ENCODE measurements around the gene PCP4. TPM values are rescaled to one million over a fixed set of nuclear protein-coding genes. Genes with fewer than 3 reads are reported as not detected.

Gene PCP4
- total RNA-seq, 2 experiments from 2014 or later: not detected

DNA sequence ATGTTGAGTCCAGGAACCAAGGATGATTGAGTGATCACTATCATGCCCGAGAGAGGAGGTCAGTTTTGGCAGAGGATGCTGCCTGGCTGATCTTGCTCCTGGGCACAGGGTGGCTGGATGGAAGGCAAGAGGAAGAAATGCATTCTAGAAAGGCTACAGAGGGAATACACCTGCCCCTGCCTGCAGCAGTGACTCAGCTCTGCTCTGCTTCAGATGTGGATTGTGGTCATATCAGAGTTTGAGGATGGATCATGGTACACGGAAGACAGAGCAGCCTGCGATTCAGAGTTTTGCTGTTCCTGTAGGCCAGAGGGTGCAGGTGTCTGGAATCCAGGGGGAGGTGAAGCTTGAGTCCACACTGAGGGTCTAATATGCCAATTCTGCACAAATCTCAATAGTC, 37.2 kb downstream of the PCP4 start:
- no peak overlapping the region for H3K27ac Mint-ChIP-seq
- H3K36me3 Mint-ChIP-seq (ENCODE audit: low read depth): no peaks in the 10 kb centered on the region
- H3K4me3 Mint-ChIP-seq: no peak overlapping the region
- ATAC-seq: no peak
- no peaks in the 10 kb centered on the region for H3K27me3 Mint-ChIP-seq (ENCODE audit: low read depth)
- no peaks in the 10 kb centered on the region for H3K9me3 Mint-ChIP-seq (ENCODE audit: insufficient read depth)
- ChIA-PET CTCF (no interaction called here), POLR2A (no interaction called here)
- no peak for DNase-seq
- no peaks in the 10 kb centered on the region for H3K4me1 Mint-ChIP-seq (ENCODE audit: low read depth)

GRCh38 chr21:39908265-39908923, 41.2 kb downstream of the PCP4 start:
- CTCF ChIA-PET: no interaction called here
- no peaks in the 10 kb centered on the region for H3K4me1 Mint-ChIP-seq (ENCODE audit: low read depth)
- H3K4me3 Mint-ChIP-seq: no peak overlapping the region
- no peak for DNase-seq
- H3K36me3 Mint-ChIP-seq (ENCODE audit: low read depth): no peaks in the 10 kb centered on the region
- no peak for ATAC-seq
- H3K27ac Mint-ChIP-seq: no peak overlapping the region
- H3K27me3 Mint-ChIP-seq (ENCODE audit: low read depth): no peaks in the 10 kb centered on the region
- no peaks in the 10 kb centered on the region for H3K9me3 Mint-ChIP-seq (ENCODE audit: insufficient read depth)
- POLR2A ChIA-PET: no interaction called here

DNA sequence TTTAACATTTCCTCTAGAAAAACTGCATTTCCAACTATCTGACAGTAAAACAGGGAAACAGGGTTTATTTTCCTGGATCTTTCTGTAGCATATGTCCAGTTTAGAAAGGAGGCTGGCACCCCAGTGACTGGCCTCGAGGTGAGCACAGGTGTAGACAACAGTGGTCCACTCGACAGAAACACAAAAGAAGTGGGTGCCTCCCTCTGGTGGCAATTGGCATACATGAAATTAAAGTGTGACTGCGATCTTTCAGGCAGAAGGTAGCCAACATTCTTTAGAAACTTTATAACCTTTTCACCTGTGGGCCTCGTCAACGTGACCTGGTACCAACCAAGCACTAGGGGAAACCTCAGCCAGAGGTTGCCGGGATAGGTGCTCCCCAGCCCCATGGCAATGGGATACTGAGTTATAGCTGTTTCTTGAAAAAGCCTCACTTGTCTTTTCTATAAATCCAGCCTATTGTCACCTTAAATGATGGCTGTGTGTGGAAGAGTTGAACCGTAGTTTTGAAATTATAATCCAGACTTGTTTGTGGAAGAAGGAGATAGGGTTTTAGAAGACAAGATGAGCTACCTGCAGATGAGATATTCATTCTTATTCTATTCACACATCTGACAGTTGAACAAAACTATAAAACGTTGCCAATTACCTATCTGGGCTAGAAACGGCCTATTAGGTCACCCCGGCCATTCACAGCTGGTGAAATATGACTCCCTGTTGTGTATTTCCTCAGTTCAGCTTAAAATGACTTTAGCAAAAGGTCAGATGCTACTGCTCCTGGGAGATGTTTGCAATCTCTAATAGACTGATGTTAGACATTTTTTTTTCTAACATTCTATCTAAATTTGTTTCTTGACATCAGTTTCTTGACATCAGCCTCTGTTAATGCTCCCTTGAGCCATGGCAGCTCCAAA, 44.3 kb downstream of the PCP4 start:
- ChIA-PET POLR2A (no interaction called here), CTCF (interaction anchor here (1.0 kb wide), 1 partner anchor 9 kb away, joined by 3 read pairs; no protein-coding TSS in a partner anchor)
- Mint-ChIP-seq H3K4me3 (no peak overlapping the region), H3K9me3 (ENCODE audit: insufficient read depth) (no peaks in the 10 kb centered on the region), H3K4me1 (ENCODE audit: low read depth) (no peaks in the 10 kb centered on the region), H3K27ac (no peak overlapping the region), H3K27me3 (ENCODE audit: low read depth) (no peaks in the 10 kb centered on the region), H3K36me3 (ENCODE audit: low read depth) (no peaks in the 10 kb centered on the region)
- ATAC-seq (no peak), DNase-seq (no peak)

DNA sequence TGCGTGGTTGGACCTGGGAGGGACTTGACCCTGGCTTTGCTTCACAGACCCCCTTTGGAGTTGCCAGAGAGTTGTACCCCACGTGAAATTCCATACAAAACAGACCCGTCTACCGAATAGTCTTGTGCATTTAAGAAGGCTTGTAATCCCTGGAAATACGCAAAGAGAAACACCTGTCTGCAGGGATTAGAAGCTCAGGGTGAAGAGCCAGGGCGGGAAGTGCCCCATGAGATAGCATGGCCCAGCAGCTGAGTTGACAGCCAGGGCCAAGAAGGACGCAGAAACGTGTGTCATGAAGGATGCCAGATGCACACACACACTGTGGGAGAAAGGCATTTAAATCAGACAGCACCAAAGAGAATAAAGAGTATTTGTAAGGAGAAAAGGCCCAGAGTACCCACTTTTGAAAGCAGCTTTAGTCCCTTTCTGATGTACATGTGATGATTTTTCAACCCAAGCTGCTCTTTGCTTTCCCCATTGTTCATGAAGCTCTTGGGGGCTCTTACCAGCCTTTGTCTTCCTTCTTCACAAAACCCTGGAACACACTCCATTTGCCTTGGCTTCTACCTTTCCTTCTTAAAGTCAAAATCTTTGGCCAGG, 46.6 kb downstream of the PCP4 start:
- no peak for DNase-seq
- Mint-ChIP-seq H3K27me3 (ENCODE audit: low read depth) (no peaks in the 10 kb centered on the region), H3K4me1 (ENCODE audit: low read depth) (no peaks in the 10 kb centered on the region), H3K36me3 (ENCODE audit: low read depth) (no peaks in the 10 kb centered on the region), H3K9me3 (ENCODE audit: insufficient read depth) (no peaks in the 10 kb centered on the region), H3K4me3 (no peak overlapping the region), H3K27ac (no peak overlapping the region)
- POLR2A ChIA-PET: no interaction called here
- ATAC-seq: no peak
- CTCF ChIA-PET: no interaction called here

GRCh38 chr21:39915881-39916280, 48.6 kb downstream of the PCP4 start:
- no peaks in the 10 kb centered on the region for H3K36me3 Mint-ChIP-seq (ENCODE audit: low read depth)
- no peaks in the 10 kb centered on the region for H3K27me3 Mint-ChIP-seq (ENCODE audit: low read depth)
- H3K4me1 Mint-ChIP-seq (ENCODE audit: low read depth): no peaks in the 10 kb centered on the region
- H3K4me3 Mint-ChIP-seq: no peak overlapping the region
- no peak overlapping the region for H3K27ac Mint-ChIP-seq
- ChIA-PET CTCF (no interaction called here), POLR2A (interaction anchor here (0.7 kb wide), 1 partner anchor 14 kb away, joined by 4 read pairs; no protein-coding TSS in a partner anchor)
- H3K9me3 Mint-ChIP-seq (ENCODE audit: insufficient read depth): no peaks in the 10 kb centered on the region
- DNase-seq (no peak), ATAC-seq (no peak)

DNA sequence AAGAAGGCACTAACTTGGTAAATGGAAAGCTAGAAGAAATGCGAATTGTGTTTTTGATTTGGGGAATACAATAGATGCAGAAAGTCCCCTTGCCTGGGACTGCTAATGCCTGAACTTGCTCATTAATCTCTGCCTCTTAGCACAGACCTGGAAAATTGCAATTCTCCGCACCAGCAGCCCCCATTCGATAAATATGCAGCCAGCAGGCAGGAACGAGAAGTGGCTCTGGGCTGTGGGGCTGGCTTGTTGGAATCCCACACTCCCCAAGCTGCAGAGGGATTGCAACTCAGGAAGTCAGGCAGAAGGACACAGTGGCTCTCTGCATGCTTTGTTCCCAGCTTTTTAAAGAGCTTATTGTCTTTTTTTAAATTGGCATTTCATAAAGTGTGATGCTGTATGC, 51.3 kb downstream of the PCP4 start:
- Mint-ChIP-seq H3K27ac (no peak overlapping the region), H3K4me3 (no peak overlapping the region), H3K9me3 (ENCODE audit: insufficient read depth) (no peaks in the 10 kb centered on the region), H3K4me1 (ENCODE audit: low read depth) (no peaks in the 10 kb centered on the region), H3K36me3 (ENCODE audit: low read depth) (no peaks in the 10 kb centered on the region), H3K27me3 (ENCODE audit: low read depth) (no peaks in the 10 kb centered on the region)
- DNase-seq (no peak), ATAC-seq (no peak)
- POLR2A ChIA-PET: no interaction called here
- CTCF ChIA-PET: no interaction called here

DNA sequence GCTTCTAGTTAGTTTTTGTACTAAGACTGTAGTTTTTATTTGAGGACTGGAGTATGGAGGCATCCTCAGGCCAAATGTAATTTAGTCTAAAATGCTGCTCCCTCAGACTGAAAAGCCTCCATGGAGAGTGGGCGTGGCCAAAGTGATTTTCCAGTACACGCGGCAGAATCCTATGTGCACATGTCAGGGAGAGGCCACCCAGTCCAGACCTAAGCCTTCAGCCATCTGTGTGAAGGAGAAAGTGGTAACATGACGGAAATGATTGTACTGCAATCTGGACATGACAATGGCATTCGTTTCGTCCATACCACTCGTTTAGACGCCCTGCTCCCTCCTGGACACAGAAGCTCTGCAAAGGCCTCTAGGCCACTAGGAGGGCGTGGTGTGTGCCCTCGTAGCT, 56.2 kb downstream of the PCP4 start:
- H3K4me1 Mint-ChIP-seq (ENCODE audit: low read depth): no peaks in the 10 kb centered on the region

GRCh38 chr21:39924577-39925308, 57.5 kb downstream of the PCP4 start:
- ATAC-seq (no peak), DNase-seq (no peak)
- no peaks in the 10 kb centered on the region for H3K4me1 Mint-ChIP-seq (ENCODE audit: low read depth)
- no peaks in the 10 kb centered on the region for H3K9me3 Mint-ChIP-seq (ENCODE audit: insufficient read depth)
- ChIA-PET POLR2A (no interaction called here), CTCF (no interaction called here)
- H3K36me3 Mint-ChIP-seq (ENCODE audit: low read depth): no peaks in the 10 kb centered on the region
- no peak overlapping the region for H3K27ac Mint-ChIP-seq
- no peaks in the 10 kb centered on the region for H3K27me3 Mint-ChIP-seq (ENCODE audit: low read depth)
- H3K4me3 Mint-ChIP-seq: no peak overlapping the region

More for the DNA sequence above, 56.2 kb downstream of the PCP4 start:
- Mint-ChIP-seq H3K27ac (no peak overlapping the region), H3K9me3 (ENCODE audit: insufficient read depth) (no peaks in the 10 kb centered on the region), H3K36me3 (ENCODE audit: low read depth) (no peaks in the 10 kb centered on the region), H3K27me3 (ENCODE audit: low read depth) (no peaks in the 10 kb centered on the region), H3K4me3 (no peak overlapping the region)
- CTCF ChIA-PET: no interaction called here
- DNase-seq (no peak), ATAC-seq (no peak)
- POLR2A ChIA-PET: no interaction called here

DNA sequence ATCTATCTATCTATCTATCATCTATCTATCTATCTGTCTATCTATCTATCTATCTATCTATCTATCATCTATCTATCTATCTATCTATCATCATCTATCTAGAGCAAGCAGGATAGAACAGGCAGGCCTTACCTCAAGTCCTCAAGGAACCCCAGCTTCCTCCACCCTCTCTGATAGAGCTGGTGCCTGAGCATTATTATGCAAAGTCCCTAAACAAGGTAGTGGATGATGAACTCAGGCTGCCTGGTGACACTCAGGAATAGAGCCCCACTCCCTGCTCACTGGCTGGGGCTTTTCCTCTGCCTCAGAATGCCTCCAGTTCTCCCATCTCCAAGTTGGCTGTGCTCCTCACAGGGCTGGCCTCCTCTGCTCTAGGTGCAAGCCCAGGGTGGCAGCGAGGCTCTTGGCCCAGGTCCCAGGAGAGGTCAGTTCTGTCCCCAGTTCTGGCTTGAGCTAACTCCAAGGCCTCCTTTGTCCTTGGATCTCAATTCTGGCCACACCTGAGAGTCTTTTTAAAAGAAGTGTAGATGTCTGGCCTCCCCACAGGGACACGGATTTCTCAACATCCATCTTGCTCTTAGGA, 60.2 kb downstream of the PCP4 start:
- Mint-ChIP-seq H3K27me3 (ENCODE audit: low read depth) (no peaks in the 10 kb centered on the region), H3K4me1 (ENCODE audit: low read depth) (no peaks in the 10 kb centered on the region), H3K4me3 (no peak overlapping the region), H3K9me3 (ENCODE audit: insufficient read depth) (no peaks in the 10 kb centered on the region), H3K27ac (no peak overlapping the region), H3K36me3 (ENCODE audit: low read depth) (no peaks in the 10 kb centered on the region)
- POLR2A ChIA-PET: no interaction called here
- no peak for ATAC-seq
- DNase-seq: no peak
- CTCF ChIA-PET: no interaction called here

DNA sequence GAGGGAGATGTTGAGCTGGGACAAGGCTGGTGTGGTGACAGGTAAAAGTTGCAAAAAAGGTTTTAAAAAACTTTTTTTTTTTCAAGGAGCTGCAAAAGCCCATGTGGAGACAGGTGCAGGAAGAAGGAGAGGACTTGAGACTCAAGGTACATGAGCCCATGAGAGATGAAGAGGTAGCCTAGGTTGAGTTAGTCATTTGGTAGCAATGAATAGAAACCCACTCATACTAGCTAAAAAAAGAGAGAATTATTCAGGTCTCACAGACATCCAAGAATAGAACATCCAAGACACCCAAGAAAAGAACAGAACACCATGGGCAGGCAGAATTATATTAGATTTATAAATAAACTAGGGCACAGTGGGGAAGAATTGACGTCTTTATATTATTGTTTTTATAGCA, 65.1 kb downstream of the PCP4 start:
- H3K4me1 Mint-ChIP-seq (ENCODE audit: low read depth): no peaks in the 10 kb centered on the region
- H3K4me3 Mint-ChIP-seq: no peak overlapping the region
- CTCF ChIA-PET: no interaction called here
- DNase-seq: no peak
- no peak for ATAC-seq
- POLR2A ChIA-PET: no interaction called here
- H3K9me3 Mint-ChIP-seq (ENCODE audit: insufficient read depth): no peaks in the 10 kb centered on the region
- H3K27ac Mint-ChIP-seq: no peak overlapping the region
- no peaks in the 10 kb centered on the region for H3K36me3 Mint-ChIP-seq (ENCODE audit: low read depth)
- no peaks in the 10 kb centered on the region for H3K27me3 Mint-ChIP-seq (ENCODE audit: low read depth)

DNA sequence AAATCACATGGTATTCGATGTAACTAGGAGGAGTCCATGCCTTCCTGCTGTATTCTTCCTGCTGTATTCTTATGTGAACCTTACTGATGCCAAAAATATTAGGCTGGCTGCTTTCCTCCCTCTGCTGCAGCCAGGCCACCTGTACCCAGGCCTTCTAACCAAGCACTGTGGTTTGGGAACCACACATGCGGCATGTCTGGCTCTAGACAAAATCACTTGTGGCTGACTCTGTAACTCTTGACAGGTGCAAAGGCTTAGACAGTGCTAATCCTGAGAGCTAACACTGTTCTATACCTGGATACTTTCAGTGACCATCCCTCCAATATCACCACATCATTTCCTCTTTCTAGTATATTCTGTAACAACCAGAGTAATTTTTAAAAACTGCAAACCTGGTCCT, 67.7 kb downstream of the PCP4 start:
- DNase-seq (no peak), ATAC-seq (no peak)
- CTCF ChIA-PET: no interaction called here
- no peak overlapping the region for H3K27ac Mint-ChIP-seq
- no peaks in the 10 kb centered on the region for H3K9me3 Mint-ChIP-seq (ENCODE audit: insufficient read depth)
- POLR2A ChIA-PET: no interaction called here
- no peak overlapping the region for H3K4me3 Mint-ChIP-seq
- no peaks in the 10 kb centered on the region for H3K36me3 Mint-ChIP-seq (ENCODE audit: low read depth)
- H3K27me3 Mint-ChIP-seq (ENCODE audit: low read depth): no peaks in the 10 kb centered on the region
- no peaks in the 10 kb centered on the region for H3K4me1 Mint-ChIP-seq (ENCODE audit: low read depth)

- no peak for ATAC-seq
- H3K4me1 Mint-ChIP-seq (ENCODE audit: low read depth): no peaks in the 10 kb centered on the region
- ChIA-PET POLR2A (no interaction called here), CTCF (no interaction called here)
- no peaks in the 10 kb centered on the region for H3K9me3 Mint-ChIP-seq (ENCODE audit: insufficient read depth)
- H3K27me3 Mint-ChIP-seq (ENCODE audit: low read depth): no peaks in the 10 kb centered on the region
- no peak overlapping the region for H3K27ac Mint-ChIP-seq
- no peak overlapping the region for H3K4me3 Mint-ChIP-seq
- no peaks in the 10 kb centered on the region for H3K36me3 Mint-ChIP-seq (ENCODE audit: low read depth)
- no peak for DNase-seq
Measured at GRCh38 chr21:39935716-39936115, 68.5 kb downstream of the PCP4 start.

Measured in activated CD8-positive, alpha-beta T cell treated with anti-CD3 and anti-CD28 coated beads, Interleukin-2, amount 10 ng/mL, durations not matched to agents 7 days and 5 days (primary cell).